Activated T-cell treated with anti-CD3 and anti-CD28 coated beads for 1 hour (primary cell): ENCODE results near the gene CARS2.
"Not testable (repeated sequence)": the region's sequence is repeated elsewhere in the genome, so short reads cannot be mapped to it uniquely, and the experiment has no call there.

Source experiments
- DNase-seq: peaks from one replicate; pipeline ENCODE4 v3.0.0-alpha.2; 2020; ENCODE audit warnings: low read depth

CARS2 gene

GRCh38 chr13:110617321-110618072 is 88.4 kb downstream of the CARS2 start:
- DNase-seq: no peak

DNA sequence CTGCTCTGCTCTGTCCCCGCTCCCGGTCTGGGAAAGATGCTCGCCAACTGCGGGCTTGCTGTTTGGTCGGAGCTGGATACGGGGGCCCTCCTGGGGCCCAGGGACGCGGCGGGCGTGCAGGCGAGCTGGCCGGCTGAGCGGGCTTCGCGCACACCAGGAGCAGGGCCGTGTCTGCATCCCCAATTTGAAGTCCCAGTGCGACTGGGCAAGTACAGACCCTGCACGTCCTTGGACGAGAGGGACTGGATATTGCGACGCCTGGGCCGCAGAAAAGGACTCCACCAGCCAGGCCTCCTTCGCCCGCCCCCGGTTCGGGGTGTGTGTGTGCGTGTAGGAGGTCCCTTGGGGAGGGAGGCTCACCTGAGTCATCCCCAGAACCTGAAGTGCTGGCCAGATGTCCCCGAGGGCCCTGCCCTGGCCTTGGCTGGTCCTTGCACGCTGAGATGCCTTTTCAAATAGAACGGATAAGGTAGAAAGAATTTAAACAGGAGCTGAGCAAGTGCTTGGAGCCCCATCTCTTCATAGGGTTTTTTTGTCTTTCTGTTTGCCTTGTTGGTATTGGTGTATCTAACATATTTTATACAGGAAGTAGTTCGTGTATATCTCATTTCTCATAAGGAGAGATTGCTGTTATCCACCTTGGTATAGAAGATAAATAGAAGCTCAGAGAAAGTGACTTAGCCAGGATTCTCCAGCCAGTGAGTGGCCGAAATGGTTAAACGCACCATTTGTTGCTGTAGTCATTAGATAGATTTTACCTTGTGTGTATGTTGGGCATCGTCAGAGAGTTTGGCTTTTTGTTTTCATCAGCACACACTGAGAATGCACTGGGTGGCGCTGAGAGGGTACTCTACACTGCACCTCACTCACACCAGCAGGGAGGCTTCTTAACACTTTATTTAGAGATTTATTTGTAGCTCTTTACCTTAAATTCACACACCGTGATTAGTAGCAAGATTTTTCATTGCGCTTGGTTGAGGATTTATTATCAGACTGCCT is 89.5 kb downstream of the CARS2 start:
- peak; percentile 23 for DNase-seq

DNA sequence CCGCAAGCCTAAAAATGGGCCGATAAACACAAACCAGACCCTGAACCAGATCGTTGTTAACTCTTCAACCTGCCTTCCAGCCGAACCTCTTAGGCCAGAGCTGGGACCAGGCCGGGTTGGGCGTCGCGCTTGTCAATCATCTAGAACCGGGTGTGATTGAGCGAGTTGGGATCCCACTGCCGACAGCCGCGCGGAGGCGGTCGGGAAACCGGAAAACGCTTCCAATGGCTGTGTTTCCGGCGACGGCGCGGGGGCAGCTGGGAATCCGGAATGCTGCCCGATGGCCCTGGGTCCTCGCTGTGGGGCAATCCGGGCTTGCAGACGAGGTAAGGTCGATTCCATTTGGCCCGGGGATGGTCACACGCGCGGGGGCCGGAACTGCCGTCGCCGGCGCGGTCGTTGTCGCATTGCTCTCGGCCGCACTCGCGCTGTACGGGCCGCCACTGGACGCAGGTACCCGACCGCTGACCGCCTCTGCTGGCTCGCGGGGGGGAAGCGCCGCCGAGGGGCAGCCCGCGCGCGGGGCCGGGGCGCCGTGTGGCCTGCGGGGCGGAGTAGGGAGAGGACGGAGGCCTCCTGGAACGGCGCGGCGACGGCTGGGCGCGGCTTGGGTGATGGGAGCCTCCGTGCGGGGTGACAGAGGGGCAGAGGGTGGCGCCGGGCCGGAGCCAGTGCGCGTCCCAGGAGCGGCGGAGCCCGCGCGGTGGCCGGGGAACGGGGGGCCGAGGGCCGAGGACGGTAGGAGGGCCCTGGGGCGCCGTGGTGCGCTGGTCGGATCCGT is 90.4 kb downstream of the CARS2 start, which contains the start of gene NAXD:
Gene NAXD (plus strand): TSS at position 224 of the 781 bp plus-strand sequence. CDS start 57 bp downstream, at position 281.
- DNase-seq: peak; percentile 60

DNA sequence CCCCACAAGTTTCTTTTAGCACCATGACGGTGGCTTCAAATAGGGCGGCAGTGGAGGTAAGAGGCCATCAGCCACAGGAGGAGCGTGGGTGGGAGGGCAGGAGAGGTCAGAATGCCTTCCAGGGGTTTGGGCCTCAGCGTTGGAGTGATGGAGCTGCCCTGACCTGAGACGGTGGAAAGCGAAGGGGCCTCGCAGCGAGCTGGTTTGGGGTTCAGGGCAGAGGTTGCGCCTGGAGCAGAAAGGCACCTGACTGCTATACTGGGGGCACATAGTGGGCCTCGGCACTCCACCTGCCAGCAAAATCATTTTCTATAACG is 91.0 kb downstream of the CARS2 start:
- no peak for DNase-seq

DNA sequence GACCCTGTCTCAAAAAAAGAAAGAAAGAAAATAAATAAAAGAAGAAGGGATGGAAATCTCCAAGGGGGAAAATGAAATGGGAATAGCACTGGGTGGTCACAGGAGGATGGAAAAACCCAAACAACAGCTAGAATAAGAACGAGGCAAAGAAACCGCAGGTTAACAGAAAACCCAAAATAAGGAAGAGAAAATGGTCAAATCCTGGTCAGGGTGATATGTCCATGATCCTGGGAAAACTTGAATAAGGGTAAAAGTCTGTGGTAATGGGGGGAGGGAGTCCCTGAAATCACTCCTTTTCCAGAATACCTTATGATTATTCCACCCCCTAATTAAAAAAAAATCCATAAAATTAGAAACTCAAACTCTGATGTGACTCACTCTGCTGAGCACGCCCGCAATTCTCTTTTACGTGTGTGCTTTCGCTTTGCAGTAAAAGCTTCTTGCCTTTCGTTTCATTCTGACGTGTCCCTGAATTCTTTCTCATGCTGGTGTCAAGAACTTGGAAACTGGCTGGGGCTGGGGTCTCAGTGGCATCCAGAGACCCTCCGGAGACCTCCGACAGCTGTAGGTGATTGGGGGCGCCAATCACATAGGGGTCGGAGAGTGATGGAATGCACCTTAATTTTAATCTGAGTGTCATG is 94.8 kb downstream of the CARS2 start:
- no peak for DNase-seq

DNA sequence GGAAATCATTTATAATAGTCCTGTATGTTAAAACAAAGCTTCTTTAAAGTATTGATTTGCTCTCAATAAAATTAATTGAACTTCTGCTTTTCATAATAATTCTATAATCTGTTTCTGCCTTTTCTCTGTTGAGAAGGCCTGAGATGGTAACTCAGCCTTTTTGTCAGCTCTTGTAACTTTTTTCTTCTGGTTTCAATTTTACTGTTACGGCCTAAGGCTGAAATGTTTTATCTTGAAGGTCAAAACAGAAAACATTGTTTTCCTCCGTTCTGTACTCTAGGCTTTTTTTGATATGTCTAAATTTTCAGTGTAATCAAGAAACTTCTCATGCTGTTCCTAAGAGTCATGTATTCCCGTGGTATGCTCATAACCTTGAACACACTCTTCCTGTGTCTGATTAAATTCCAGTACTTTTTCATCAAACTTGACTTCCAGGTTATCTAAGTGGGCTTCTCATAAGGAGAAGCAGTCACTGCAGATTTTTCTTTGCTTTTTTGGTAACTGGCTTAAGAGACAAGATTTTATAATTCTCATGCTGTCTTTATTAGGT is 98.2 kb downstream of the CARS2 start:
- DNase-seq: no peak

DNA sequence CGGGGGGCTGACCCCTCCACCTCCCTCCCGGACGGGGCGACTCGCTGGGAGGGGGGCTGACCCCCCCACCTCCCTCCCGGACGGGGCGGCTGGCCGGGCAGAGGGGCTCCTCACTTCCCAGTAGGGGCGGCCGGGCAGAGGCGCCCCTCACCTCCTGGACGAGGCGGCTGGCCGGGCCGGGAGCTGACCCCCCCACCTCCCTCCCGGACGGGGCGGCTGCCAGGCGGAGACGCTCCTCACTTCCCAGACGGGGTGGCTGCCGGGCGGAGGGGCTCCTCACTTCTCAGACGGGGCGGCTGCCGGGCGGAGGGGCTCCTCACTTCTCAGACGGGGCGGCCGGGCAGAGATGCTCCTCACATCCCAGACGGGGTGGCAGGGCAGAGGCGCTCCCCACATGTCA is 99.6 kb downstream of the CARS2 start:
- DNase-seq: not testable (repeated sequence)

DNA sequence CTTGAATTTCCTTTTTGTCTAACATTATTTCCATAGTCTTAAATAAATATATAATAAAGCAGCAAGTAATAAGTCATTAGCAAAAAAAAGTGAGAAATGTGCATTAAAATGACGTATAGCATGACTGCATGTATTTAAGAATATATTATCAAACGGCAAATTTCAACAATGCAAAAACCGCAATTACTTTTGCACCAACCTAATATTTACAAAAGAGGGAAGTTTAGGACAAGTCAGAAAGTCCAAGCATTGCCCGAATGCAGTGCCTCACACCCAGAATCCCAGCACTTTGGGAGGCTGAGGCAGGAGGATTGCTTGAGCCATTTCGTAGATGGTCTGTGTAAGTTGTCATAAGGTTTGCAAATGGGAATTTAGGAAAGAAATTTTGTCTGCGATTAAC is 100.8 kb downstream of the CARS2 start:
- DNase-seq: no peak

DNA sequence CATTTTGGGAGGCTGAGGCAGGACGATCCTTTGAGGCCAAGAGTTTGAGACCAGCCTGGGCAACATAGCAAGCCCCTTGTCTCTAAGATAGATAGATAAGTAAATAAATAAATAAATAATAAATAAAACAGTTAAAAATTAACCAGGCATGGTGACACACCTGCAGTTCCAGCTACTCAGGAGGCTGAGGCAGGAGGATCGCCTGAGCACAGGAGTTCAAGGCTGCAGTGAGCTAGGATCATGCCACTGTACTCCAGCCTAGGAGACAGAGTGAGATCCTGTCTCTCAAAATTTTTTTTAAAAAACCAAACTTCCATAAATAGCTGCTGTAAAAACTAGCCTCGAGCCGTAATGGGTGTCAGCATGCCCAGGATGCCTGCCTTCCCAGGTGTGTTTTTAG is 104.9 kb downstream of the CARS2 start:
- DNase-seq: no peak

DNA sequence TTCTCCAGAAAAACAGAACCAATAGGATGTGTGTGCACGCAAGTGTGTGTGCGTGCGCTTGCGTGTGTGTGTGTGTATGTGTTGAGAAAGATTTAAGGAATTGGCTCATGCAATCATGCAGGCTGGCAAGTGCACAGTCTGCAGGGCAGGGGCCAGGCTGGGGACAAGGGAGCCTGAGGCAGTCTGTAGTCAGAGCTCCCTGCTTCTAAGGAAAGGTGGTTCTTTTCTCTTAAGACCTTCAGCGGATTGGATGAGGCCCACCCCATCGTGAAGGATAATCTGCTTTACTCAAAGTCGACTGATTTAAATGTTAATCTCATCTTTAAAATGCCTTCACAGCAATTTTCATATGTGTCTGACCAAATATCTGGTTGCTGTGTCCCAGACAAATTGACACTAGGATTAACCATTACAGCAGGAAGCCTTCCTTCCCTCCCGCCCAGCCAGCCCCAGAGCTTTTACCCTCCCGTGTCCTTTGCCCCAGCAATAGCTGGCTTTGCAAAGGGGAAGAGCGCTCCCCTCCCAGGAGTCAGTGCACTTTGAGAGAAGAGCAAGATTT is 105.6 kb downstream of the CARS2 start:
- DNase-seq: no peak

- DNase-seq: no peak
These were observed 108.8 kb downstream of the CARS2 start for GRCh38 chr13:110597041-110597689.

DNA sequence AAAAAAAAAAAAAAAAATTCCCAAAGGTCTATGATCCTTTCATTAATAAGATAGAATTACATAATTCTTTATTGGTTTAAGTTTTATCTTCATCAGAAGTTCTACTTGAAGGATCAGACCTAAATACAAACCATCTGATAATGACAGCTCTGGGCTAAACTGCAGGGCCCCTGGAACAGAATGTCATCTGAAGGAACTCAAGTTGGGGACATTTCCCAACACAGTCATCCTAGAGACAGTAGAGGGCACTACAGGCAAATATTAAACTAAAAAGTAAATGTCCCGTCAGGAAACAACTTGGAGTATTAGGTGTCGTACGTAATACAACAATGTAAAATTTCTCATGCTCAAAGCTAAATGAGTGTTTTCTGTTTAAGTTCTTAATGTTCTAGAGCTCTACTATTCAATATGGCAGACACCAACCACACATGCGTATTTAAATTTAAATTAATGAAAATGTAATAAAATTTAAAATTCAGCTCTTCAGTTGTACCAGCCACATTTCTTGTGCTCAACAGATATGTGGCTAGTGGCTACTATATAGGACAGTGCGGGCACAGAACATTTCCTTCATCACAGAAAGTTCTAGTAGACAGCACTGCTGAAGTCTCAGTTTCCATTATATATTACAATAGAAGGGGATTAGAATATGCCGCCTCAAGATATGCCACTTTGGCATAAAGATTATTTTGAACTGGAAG is 112.3 kb downstream of the CARS2 start:
- no peak for DNase-seq

DNA sequence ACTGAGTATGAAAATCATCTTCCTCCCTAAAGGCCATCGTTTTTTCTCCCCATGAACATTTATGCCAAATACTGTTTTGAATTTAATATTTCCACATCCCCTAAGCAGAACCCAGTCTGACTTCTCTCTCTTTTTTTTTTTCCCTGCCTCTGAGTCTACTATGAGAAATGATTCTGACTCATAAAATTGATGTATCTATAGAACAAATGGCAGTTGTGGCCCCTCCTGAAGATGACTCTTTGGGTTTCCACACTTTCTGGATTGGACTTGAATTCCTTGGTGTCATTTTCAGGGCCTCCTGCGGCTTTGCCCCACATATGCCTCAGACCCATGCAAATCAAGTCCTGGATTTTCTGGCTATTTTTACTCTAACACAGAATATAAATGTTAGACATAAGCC is 113.3 kb downstream of the CARS2 start:
- no peak for DNase-seq
